ENCODE measurements around the gene PSPN. TPM values are rescaled to one million over a fixed set of nuclear protein-coding genes. Genes with fewer than 3 reads are reported as not detected.

PSPN gene
- total and polyA plus RNA-seq, 9 of the 15 experiments (the other 6 are each of a cell fraction or from before 2014, with no cell fraction given), result 0.21 to 1.1 (median 0.58) TPM

- peak; percentile 73 for TF ChIP-seq ZBTB40 (IDR thresholded peaks at IDR 0.05)
- no peak for TF ChIP-seq ZBTB40 (CRISPR knock-in tag; IDR thresholded peaks at IDR 0.05)
- TF ChIP-seq EP400 (IDR thresholded peaks at IDR 0.05), result peak; percentile 28; the same call in 1 of the 2 replicates
- no peak for TF ChIP-seq NR2C2 (CRISPR knock-in tag; IDR thresholded peaks at IDR 0.05)
- no peak for TF ChIP-seq NR2C2 (tag; IDR thresholded peaks at IDR 0.05)
- TF ChIP-seq, protein P1, sequence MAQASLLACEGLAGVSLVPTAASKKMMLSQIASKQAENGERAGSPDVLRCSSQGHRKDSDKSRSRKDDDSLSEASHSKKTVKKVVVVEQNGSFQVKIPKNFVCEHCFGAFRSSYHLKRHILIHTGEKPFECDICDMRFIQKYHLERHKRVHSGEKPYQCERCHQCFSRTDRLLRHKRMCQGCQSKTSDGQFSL (CRISPR knock-in tag; IDR thresholded peaks at IDR 0.05), result peak; percentile 30; the same call in 1 of the 2 replicates
- TF ChIP-seq, protein P1 (tag; IDR thresholded peaks at IDR 0.05), result no peak
- 0 out of 2 replicates have a peak, but pooled peaks have one; percentile 29 for TF ChIP-seq GABPB1 (CRISPR knock-in tag; IDR thresholded peaks at IDR 0.05)
- TF ChIP-seq ETV5 (CRISPR knock-in tag; IDR thresholded peaks at IDR 0.05; ENCODE audit: low read depth), result no peak
- TF ChIP-seq ZNF589 (CRISPR knock-in tag; IDR thresholded peaks at IDR 0.05; ENCODE audit: low read depth), result no peak
- no peak; the same call in 1 of the 2 replicates for TF ChIP-seq ARID1B (IDR thresholded peaks at IDR 0.05)
- TF ChIP-seq, protein P2, sequence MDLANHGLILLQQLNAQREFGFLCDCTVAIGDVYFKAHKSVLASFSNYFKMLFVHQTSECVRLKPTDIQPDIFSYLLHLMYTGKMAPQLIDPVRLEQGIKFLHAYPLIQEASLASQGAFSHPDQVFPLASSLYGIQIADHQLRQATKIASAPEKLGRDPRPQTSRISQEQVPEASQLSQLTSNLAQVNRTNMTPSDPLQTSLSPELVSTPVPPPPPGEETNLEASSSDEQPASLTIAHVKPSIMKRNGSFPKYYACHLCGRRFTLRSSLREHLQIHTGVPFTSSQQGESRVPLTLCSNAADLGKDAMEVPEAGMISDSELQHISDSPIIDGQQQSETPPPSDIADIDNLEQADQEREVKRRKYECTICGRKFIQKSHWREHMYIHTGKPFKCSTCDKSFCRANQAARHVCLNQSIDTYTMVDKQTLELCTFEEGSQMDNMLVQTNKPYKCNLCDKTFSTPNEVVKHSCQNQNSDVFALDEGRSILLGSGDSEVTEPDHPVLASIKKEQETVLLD (IDR thresholded peaks at IDR 0.05), result no peak
- peak; percentile 34; the same call in 1 of the 2 replicates for TF ChIP-seq ZEB2 (IDR thresholded peaks at IDR 0.05)
- no peak for TF ChIP-seq ZNF639 (CRISPR knock-in tag; conservative IDR thresholded peaks at IDR 0.05 in 1 of 2, IDR thresholded peaks at IDR 0.05 in 1 of 2)
- 0 out of 2 replicates have a peak, but pooled peaks have one; percentile 27 for TF ChIP-seq ETV1 (tag; conservative IDR thresholded peaks at IDR 0.05; ENCODE audit: low read depth)
- no peak for TF ChIP-seq ZNF12 (CRISPR knock-in tag; IDR thresholded peaks at IDR 0.05)
- no peak for TF ChIP-seq CSDE1 (IDR thresholded peaks at IDR 0.05)
Measured at GRCh38 chr19:6373813-6374108, 2.0 kb downstream of the PSPN start (continued).
